Measurements from ENCODE around the gene PTX4. TPM values are rescaled to one million over a fixed set of nuclear protein-coding genes. Genes with fewer than 3 reads are reported as not detected.

The PTX4 gene
- polyA plus RNA-seq, 4 donors: 0.04 to 0.07 TPM; not detected in 2

- Histone ChIP-seq H3K27ac (ENCODE audit: low read depth in 1 of 3, low read length in 2 of 3) (no peak overlapping the region), H3K36me3 (ENCODE audit: control insufficient read depth in 3 of 3, insufficient read depth in 2 of 3, low read depth in 1 of 3, low read length in 3 of 3) (peaks cover 12 to 96% (median 22%) of the 10 kb centered on the region in 3 donors), H3K9me3 (ENCODE audit: control insufficient read depth in 2 of 2, insufficient read depth in 1 of 2, low read depth in 1 of 2, low read length in 1 of 2) (no peaks in the 10 kb centered on the region), H3K27me3 (ENCODE audit: control insufficient read depth in 3 of 3, insufficient read depth in 3 of 3, low read length in 3 of 3) (no peaks in the 10 kb centered on the region), H3K4me3 (ENCODE audit: low read depth in 1 of 3, low read length in 3 of 3) (no peak overlapping the region), H3K4me1 (ENCODE audit: control insufficient read depth in 3 of 3, insufficient read depth in 2 of 3, low read depth in 1 of 3, low read length in 2 of 3) (no peaks in the 10 kb centered on the region)
- FAIRE-seq (no peak), DNase-seq (no peak)
- WGBS, 3 donors: 89 to 93% (median 90%) methylated on average over 29 of the region's 29 CpGs
Observed at GRCh38 chr16:1450218-1450617, 38.5 kb downstream of the PTX4 start.

GRCh38 chr16:1449201-1449788 lies 39.4 kb downstream of the PTX4 start:
- FAIRE-seq (no peak), DNase-seq (no peak)
- Histone ChIP-seq H3K27me3 (ENCODE audit: control insufficient read depth in 3 of 3, insufficient read depth in 3 of 3, low read length in 3 of 3) (no peaks in the 10 kb centered on the region), H3K4me1 (ENCODE audit: control insufficient read depth in 3 of 3, insufficient read depth in 2 of 3, low read depth in 1 of 3, low read length in 2 of 3) (no peaks in the 10 kb centered on the region), H3K4me3 (ENCODE audit: low read depth in 1 of 3, low read length in 3 of 3) (no peak overlapping the region), H3K9me3 (ENCODE audit: control insufficient read depth in 2 of 2, insufficient read depth in 1 of 2, low read depth in 1 of 2, low read length in 1 of 2) (no peaks in the 10 kb centered on the region), H3K36me3 (ENCODE audit: control insufficient read depth in 3 of 3, insufficient read depth in 2 of 3, low read depth in 1 of 3, low read length in 3 of 3) (peaks cover 8 to 90% (median 20%) of the 10 kb centered on the region in 3 donors), H3K27ac (ENCODE audit: low read depth in 1 of 3, low read length in 2 of 3) (no peak overlapping the region)
- WGBS, 3 donors: 95 to 96% (median 95%) methylated on average over 23 to 25 of the region's 25 CpGs

- no peak for FAIRE-seq
Observed at GRCh38 chr16:1448536-1449116, 40.1 kb downstream of the PTX4 start.

GRCh38 chr16:1447965-1448364 lies 40.8 kb downstream of the PTX4 start:
- Histone ChIP-seq H3K36me3 (ENCODE audit: control insufficient read depth in 3 of 3, insufficient read depth in 2 of 3, low read depth in 1 of 3, low read length in 3 of 3) (peaks cover 8 to 77% (median 13%) of the 10 kb centered on the region in 3 donors), H3K4me3 (ENCODE audit: low read depth in 1 of 3, low read length in 3 of 3) (no peak overlapping the region), H3K27ac (ENCODE audit: low read depth in 1 of 3, low read length in 2 of 3) (no peak overlapping the region), H3K9me3 (ENCODE audit: control insufficient read depth in 2 of 2, insufficient read depth in 1 of 2, low read depth in 1 of 2, low read length in 1 of 2) (no peaks in the 10 kb centered on the region), H3K4me1 (ENCODE audit: control insufficient read depth in 3 of 3, insufficient read depth in 2 of 3, low read depth in 1 of 3, low read length in 2 of 3) (no peaks in the 10 kb centered on the region), H3K27me3 (ENCODE audit: control insufficient read depth in 3 of 3, insufficient read depth in 3 of 3, low read length in 3 of 3) (no peaks in the 10 kb centered on the region)
- no peak for DNase-seq
- FAIRE-seq: no peak
- 89 to 94% (median 90%) methylated on average over 10 to 11 of the region's 11 CpGs for WGBS, 3 donors

More at GRCh38 chr16:1448536-1449116, 40.1 kb downstream of the PTX4 start:
- WGBS, 3 donors: 94 to 95% (median 94%) methylated on average over 29 to 30 of the region's 30 CpGs
- DNase-seq: no peak
- no peaks in the 10 kb centered on the region for H3K4me1 ChIP-seq (ENCODE audit: control insufficient read depth in 3 of 3, insufficient read depth in 2 of 3, low read depth in 1 of 3, low read length in 2 of 3)
- H3K27ac ChIP-seq (ENCODE audit: low read depth in 1 of 3, low read length in 2 of 3): no peak overlapping the region
- H3K9me3 ChIP-seq (ENCODE audit: control insufficient read depth in 2 of 2, insufficient read depth in 1 of 2, low read depth in 1 of 2, low read length in 1 of 2): no peaks in the 10 kb centered on the region
- H3K36me3 ChIP-seq (ENCODE audit: control insufficient read depth in 3 of 3, insufficient read depth in 2 of 3, low read depth in 1 of 3, low read length in 3 of 3): peaks cover 8 to 84% (median 16%) of the 10 kb centered on the region in 3 donors
- H3K4me3 ChIP-seq (ENCODE audit: low read depth in 1 of 3, low read length in 3 of 3): no peak overlapping the region
- no peaks in the 10 kb centered on the region for H3K27me3 ChIP-seq (ENCODE audit: control insufficient read depth in 3 of 3, insufficient read depth in 3 of 3, low read length in 3 of 3)

- no peak overlapping the region for H3K27ac ChIP-seq (ENCODE audit: low read depth in 1 of 3, low read length in 2 of 3)
- FAIRE-seq (no peak), DNase-seq (no peak)
- no peaks in the 10 kb centered on the region for H3K4me1 ChIP-seq (ENCODE audit: control insufficient read depth in 3 of 3, insufficient read depth in 2 of 3, low read depth in 1 of 3, low read length in 2 of 3)
- no peaks in the 10 kb centered on the region for H3K27me3 ChIP-seq (ENCODE audit: control insufficient read depth in 3 of 3, insufficient read depth in 3 of 3, low read length in 3 of 3)
- H3K9me3 ChIP-seq (ENCODE audit: control insufficient read depth in 2 of 2, insufficient read depth in 1 of 2, low read depth in 1 of 2, low read length in 1 of 2): no peaks in the 10 kb centered on the region
- peaks cover 5 to 64% (median 6%) of the 10 kb centered on the region in 3 donors for H3K36me3 ChIP-seq (ENCODE audit: control insufficient read depth in 3 of 3, insufficient read depth in 2 of 3, low read depth in 1 of 3, low read length in 3 of 3)
- H3K4me3 ChIP-seq (ENCODE audit: low read depth in 1 of 3, low read length in 3 of 3): no peak overlapping the region
- 91 to 94% (median 93%) methylated on average over 35 to 41 of the region's 41 CpGs for WGBS, 3 donors
Observed at GRCh38 chr16:1446296-1447080, 42.3 kb downstream of the PTX4 start.

- Histone ChIP-seq H3K4me1 (ENCODE audit: control insufficient read depth in 3 of 3, insufficient read depth in 2 of 3, low read depth in 1 of 3, low read length in 2 of 3) (no peaks in the 10 kb centered on the region), H3K4me3 (ENCODE audit: low read depth in 1 of 3, low read length in 3 of 3) (no peak overlapping the region), H3K36me3 (ENCODE audit: control insufficient read depth in 3 of 3, insufficient read depth in 2 of 3, low read depth in 1 of 3, low read length in 3 of 3) (peaks cover 3 to 55% (median 5%) of the 10 kb centered on the region in 3 donors), H3K9me3 (ENCODE audit: control insufficient read depth in 2 of 2, insufficient read depth in 1 of 2, low read depth in 1 of 2, low read length in 1 of 2) (no peaks in the 10 kb centered on the region), H3K27ac (ENCODE audit: low read depth in 1 of 3, low read length in 2 of 3) (no peak overlapping the region), H3K27me3 (ENCODE audit: control insufficient read depth in 3 of 3, insufficient read depth in 3 of 3, low read length in 3 of 3) (no peaks in the 10 kb centered on the region)
- DNase-seq (no peak), FAIRE-seq (no peak)
- WGBS, 3 donors: 87 to 90% (median 87%) methylated on average over 20 to 25 of the region's 25 CpGs
Observed at GRCh38 chr16:1445518-1446203, 43.1 kb downstream of the PTX4 start.

GRCh38 chr16:1444730-1445517 lies 43.8 kb downstream of the PTX4 start:
- H3K27ac ChIP-seq (ENCODE audit: low read depth in 1 of 3, low read length in 2 of 3): no peak overlapping the region
- no peak for FAIRE-seq
- WGBS, 3 donors: 83 to 86% (median 86%) methylated on average over 45 to 48 of the region's 48 CpGs

More at GRCh38 chr16:1444730-1445517, 43.8 kb downstream of the PTX4 start:
- H3K27me3 ChIP-seq (ENCODE audit: control insufficient read depth in 3 of 3, insufficient read depth in 3 of 3, low read length in 3 of 3): no peaks in the 10 kb centered on the region
- no peaks in the 10 kb centered on the region for H3K4me1 ChIP-seq (ENCODE audit: control insufficient read depth in 3 of 3, insufficient read depth in 2 of 3, low read depth in 1 of 3, low read length in 2 of 3)
- H3K36me3 ChIP-seq (ENCODE audit: control insufficient read depth in 3 of 3, insufficient read depth in 2 of 3, low read depth in 1 of 3, low read length in 3 of 3): peaks cover 3 to 48% (median 3%) of the 10 kb centered on the region in 3 donors
- no peak for DNase-seq
- no peak overlapping the region for H3K4me3 ChIP-seq (ENCODE audit: low read depth in 1 of 3, low read length in 3 of 3)
- H3K9me3 ChIP-seq (ENCODE audit: control insufficient read depth in 2 of 2, insufficient read depth in 1 of 2, low read depth in 1 of 2, low read length in 1 of 2): no peaks in the 10 kb centered on the region

Data from small intestine (tissue), 7 donors.